IPS DF 6.9 (cell line): ENCODE results near the gene UIMC1.
"Not testable (repeated sequence)": the region's sequence is repeated elsewhere in the genome, so short reads cannot be mapped to it uniquely, and the experiment has no call there.

ENCODE experiments used
- DNase-seq: peaks from one replicate; pipeline ENCODE4 v3.0.0-alpha.2; 2013; ENCODE audit warnings: low read depth, low spot score
- H3K27ac ChIP-seq: one replicate; pipeline ENCODE4 v1.5.1; 2013; ENCODE audit warnings: low read length, control low read depth
- H3K27me3 ChIP-seq: 2 replicates; pipeline ENCODE4 v1.6.1; 2013; ENCODE audit warnings: mild to moderate bottlenecking, low read length; ENCODE audit not compliant: control insufficient read depth, insufficient read depth
- H3K36me3 ChIP-seq: 2 replicates; pipeline ENCODE4 v1.6.1; 2013; ENCODE audit warnings: low read length; ENCODE audit not compliant: control insufficient read depth, insufficient read depth
- H3K4me1 ChIP-seq: 2 replicates; pipeline ENCODE4 v1.6.1; 2013; ENCODE audit warnings: low read length; ENCODE audit not compliant: control insufficient read depth, insufficient read depth
- H3K4me3 ChIP-seq: 2 replicates; pipeline ENCODE4 v1.5.1; 2013; ENCODE audit warnings: mild to moderate bottlenecking, low read length
- H3K9me3 ChIP-seq: 2 replicates; pipeline ENCODE4 v1.6.1; 2013; ENCODE audit warnings: low read length, inconsistent platforms; ENCODE audit not compliant: control insufficient read depth, insufficient read depth
- WGBS: extraction: QIAGEN DNeasy Blood & Tissue Kit; methylation state at CpG from one replicate; pipeline ENCODE4 v1.1.7; 2013; ENCODE audit warnings: mixed read lengths, missing lambda C conversion rate; ENCODE audit not compliant: insufficient read length, insufficient coverage; 5-methylcytosine and 5-hydroxymethylcytosine counted together

Gene UIMC1

GRCh38 chr5:176994460-176995121 is 12.0 kb downstream of the UIMC1 start:
- H3K27me3 ChIP-seq = no peaks in the 10 kb centered on the region
- H3K27ac ChIP-seq = no peak overlapping the region
- H3K9me3 ChIP-seq = no peaks in the 10 kb centered on the region
- H3K36me3 ChIP-seq = no peaks in the 10 kb centered on the region
- no CpG with 5 or more reads among the region's 7 CpGs for WGBS
- H3K4me3 ChIP-seq = no peak overlapping the region
- H3K4me1 ChIP-seq = no peaks in the 10 kb centered on the region
- DNase-seq = no peak

DNA sequence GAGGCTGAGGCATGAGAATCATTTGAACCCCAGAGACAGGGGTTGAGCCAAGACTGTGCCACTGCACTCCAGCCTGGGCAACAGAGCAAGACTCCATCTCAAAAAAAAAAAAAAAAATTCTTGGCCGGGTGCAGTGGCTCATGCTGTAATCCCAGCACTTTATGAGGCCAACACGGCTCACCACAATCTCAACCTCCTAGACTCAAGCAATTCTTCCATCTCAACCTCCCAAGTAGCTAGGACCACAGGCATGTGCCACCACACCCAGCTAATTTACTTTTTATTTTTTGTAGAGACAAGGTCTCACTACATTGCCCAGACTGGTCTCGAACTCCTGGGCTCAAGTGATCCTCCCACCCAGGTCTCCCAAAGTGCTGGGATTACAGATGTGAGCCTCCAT is 13.5 kb downstream of the UIMC1 start:
- H3K4me1 ChIP-seq, H3K9me3 ChIP-seq, H3K27me3 ChIP-seq, DNase-seq, H3K27ac ChIP-seq, H3K36me3 ChIP-seq, H3K4me3 ChIP-seq: not testable (repeated sequence)
- WGBS = no CpG with 5 or more reads among the region's 3 CpGs

DNA sequence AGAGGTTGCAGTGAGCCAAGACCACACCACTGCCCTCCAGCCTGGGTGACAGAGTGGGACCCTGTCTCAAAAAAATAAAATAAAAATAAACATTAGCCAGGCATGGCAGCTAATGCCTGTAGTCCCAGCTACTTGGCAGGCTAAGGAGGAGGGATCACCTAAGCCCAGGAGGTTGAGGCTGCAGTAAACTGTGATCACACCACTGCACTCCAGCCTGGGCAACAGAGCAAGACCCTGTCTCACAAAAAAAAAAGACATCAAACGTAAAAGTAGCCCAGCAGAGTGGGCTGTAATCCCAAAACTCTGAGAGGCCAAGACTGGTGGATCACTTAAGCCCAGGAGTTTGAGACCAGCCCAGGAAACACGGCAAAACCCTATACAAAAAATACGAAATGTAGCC is 19.0 kb downstream of the UIMC1 start:
- Histone ChIP-seq H3K4me3 (no peak overlapping the region), H3K27ac (no peak overlapping the region), H3K4me1 (no peaks in the 10 kb centered on the region), H3K9me3 (no peaks in the 10 kb centered on the region), H3K36me3 (no peaks in the 10 kb centered on the region), H3K27me3 (no peaks in the 10 kb centered on the region)
- DNase-seq = no peak
- WGBS = no CpG with 5 or more reads among the region's 3 CpGs

- no peaks in the 10 kb centered on the region for H3K4me1 ChIP-seq
- no CpG with 5 or more reads among the region's 2 CpGs for WGBS
- no peak overlapping the region for H3K27ac ChIP-seq
- H3K36me3 ChIP-seq = no peaks in the 10 kb centered on the region
- H3K27me3 ChIP-seq = no peaks in the 10 kb centered on the region
- H3K4me3 ChIP-seq = no peak overlapping the region
- no peaks in the 10 kb centered on the region for H3K9me3 ChIP-seq
- no peak for DNase-seq
Measured at GRCh38 chr5:176986280-176986679, 20.3 kb downstream of the UIMC1 start.

DNA sequence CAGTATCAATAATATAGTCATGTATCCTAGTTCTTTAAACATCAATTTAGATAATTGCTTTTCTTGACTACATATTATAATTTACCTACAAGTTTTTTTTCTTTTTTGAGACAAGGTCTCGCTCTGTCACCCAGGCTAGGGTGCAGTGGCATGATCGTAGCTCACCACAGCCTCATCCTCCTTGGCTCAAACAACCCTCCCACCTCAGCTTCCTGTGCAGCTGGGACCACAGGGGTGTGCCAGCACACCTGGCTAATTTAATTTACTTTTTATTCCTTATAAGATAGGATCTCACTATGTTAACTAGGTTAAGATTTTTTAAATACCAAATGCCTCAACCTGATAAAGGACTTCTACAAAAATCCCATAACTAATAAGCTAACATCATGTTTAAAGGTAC is 21.1 kb downstream of the UIMC1 start:
- Histone ChIP-seq H3K27ac (no peak overlapping the region), H3K27me3 (no peaks in the 10 kb centered on the region), H3K36me3 (peaks cover 3% of the 10 kb centered on the region; the same call in 1 of the 2 replicates), H3K4me1 (no peaks in the 10 kb centered on the region), H3K9me3 (no peaks in the 10 kb centered on the region), H3K4me3 (no peak overlapping the region)
- no peak for DNase-seq
- WGBS = no CpG with 5 or more reads among the region's 2 CpGs

DNA sequence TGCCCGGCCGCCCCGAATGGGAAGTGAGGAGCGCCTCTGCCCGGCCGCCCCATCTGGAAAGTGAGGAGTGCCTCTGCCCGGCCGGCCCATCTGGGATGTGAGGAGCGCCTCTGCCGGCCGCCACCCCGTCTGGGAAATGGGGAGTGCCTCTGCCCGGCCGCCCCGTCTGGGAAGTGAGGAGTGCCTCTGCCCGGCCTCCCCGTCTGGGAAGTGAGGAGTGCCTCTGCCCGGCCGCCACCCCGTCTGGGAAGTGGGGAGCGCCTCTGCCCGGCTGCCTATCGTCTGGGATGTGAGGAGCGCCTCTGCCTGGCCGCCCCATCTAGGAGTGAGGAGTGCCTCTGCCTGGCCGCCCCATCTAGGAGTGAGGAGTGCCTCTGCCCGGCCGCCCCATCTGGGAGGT is 22.4 kb downstream of the UIMC1 start:
- WGBS = no CpG with 5 or more reads among the region's 28 CpGs
- not testable (repeated sequence) for H3K4me3 ChIP-seq, H3K27me3 ChIP-seq, DNase-seq, H3K9me3 ChIP-seq, H3K4me1 ChIP-seq, H3K27ac ChIP-seq, H3K36me3 ChIP-seq

- not testable (repeated sequence) for H3K9me3 ChIP-seq, H3K27me3 ChIP-seq, H3K36me3 ChIP-seq, H3K4me3 ChIP-seq, DNase-seq, H3K4me1 ChIP-seq, H3K27ac ChIP-seq
- no CpG with 5 or more reads among the region's 21 CpGs for WGBS
Measured at GRCh38 chr5:176983593-176983992, 23.0 kb downstream of the UIMC1 start.

DNA sequence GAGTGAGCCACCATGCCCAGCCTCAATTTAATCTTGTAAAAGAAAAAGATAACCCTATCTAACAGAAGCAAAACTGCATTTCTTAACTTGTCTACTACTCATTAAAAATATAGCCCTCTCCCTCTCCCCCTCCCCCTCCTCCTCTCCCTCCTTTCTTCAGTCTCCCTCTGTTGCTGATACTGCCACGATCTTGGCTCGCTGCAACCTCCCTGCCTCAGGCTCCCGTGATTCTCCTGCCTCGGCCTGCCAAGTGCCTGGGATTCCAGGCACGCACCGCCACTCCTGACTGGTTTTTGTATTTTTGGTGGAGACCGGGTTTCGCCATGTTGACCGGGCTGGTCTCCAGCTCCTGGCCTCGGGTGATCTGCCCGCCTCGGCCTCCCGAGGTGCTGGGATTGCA is 23.5 kb downstream of the UIMC1 start:
- WGBS = no CpG with 5 or more reads among the region's 13 CpGs
- not testable (repeated sequence) for DNase-seq, H3K4me1 ChIP-seq, H3K4me3 ChIP-seq, H3K27ac ChIP-seq, H3K27me3 ChIP-seq, H3K9me3 ChIP-seq, H3K36me3 ChIP-seq

DNA sequence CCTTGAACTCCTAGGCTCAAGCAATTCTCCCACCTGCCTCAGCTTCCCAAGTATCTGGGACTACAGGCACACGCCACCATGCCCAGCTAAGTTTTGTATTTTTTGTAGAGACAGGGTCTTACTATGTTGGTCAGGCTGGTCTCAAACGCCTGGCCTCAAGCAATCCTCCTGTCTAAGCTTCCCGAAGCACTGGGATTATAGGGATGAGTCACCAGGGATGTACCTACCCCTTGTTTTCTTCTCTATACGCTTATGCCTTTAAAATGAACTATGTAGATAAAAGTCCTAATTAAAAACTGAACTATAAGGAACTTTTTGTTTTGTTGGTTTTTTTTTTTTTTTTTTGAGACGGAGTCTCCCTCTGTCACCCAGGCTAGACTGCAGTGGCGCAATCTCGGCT is 25.8 kb downstream of the UIMC1 start:
- no peak for DNase-seq
- no peak overlapping the region for H3K4me3 ChIP-seq
- no CpG with 5 or more reads among the region's 7 CpGs for WGBS
- H3K36me3 ChIP-seq = peaks cover 8% of the 10 kb centered on the region; the same call in 1 of the 2 replicates
- no peak overlapping the region for H3K27ac ChIP-seq
- H3K4me1 ChIP-seq = no peaks in the 10 kb centered on the region
- no peaks in the 10 kb centered on the region for H3K9me3 ChIP-seq
- H3K27me3 ChIP-seq = no peaks in the 10 kb centered on the region

- no CpG with 5 or more reads among the region's 3 CpGs for WGBS
- Histone ChIP-seq H3K4me1 (no peaks in the 10 kb centered on the region), H3K36me3 (peaks cover 12% of the 10 kb centered on the region; the same call in 1 of the 2 replicates), H3K9me3 (no peaks in the 10 kb centered on the region), H3K27me3 (no peaks in the 10 kb centered on the region), H3K27ac (no peak overlapping the region), H3K4me3 (no peak overlapping the region)
- DNase-seq = no peak
Measured at GRCh38 chr5:176979669-176980068, 26.9 kb downstream of the UIMC1 start.

- no peaks in the 10 kb centered on the region for H3K4me1 ChIP-seq
- WGBS = no CpG with 5 or more reads among the region's 1 CpG
- H3K36me3 ChIP-seq = peaks cover 7% of the 10 kb centered on the region; the same call in 1 of the 2 replicates
- DNase-seq = no peak
- H3K27ac ChIP-seq = no peak overlapping the region
- no peaks in the 10 kb centered on the region for H3K9me3 ChIP-seq
- H3K27me3 ChIP-seq = no peaks in the 10 kb centered on the region
- H3K4me3 ChIP-seq = no peak overlapping the region
Measured at GRCh38 chr5:176965633-176966032, 40.9 kb downstream of the UIMC1 start.
